CD8-positive, alpha-beta memory T cell (primary cell): ENCODE data around the gene C18orf32. TPM values are rescaled to one million over a fixed set of nuclear protein-coding genes. Genes with fewer than 3 reads are reported as not detected.

Experiments used
- CTCF ChIA-PET: fragments of 350-600 bp; sonication (Branson Sonifier 250); formaldehyde crosslinking; loops from one replicate; lab custom pipeline; 2021; ENCODE audit warnings: antibody characterized with exemption; lab: Charles Lee
- POLR2A ChIA-PET: fragments of 350-600 bp; sonication (Branson Sonifier 250); formaldehyde crosslinking; loops from one replicate; lab custom pipeline; 2021; ENCODE audit warnings: antibody characterized with exemption; lab: Charles Lee
- DNase-seq, 5 donors: peaks; one replicate each; pipeline versions ENCODE4 v3.0.0 to v3.0.0-alpha.2; 2020 to 2022; ENCODE audit warnings: mixed read lengths in 1 of 5
- H3K27ac ChIP-seq: one replicate; pipeline ENCODE4 v1.7.0; 2013; ENCODE audit warnings: low read depth, mild to moderate bottlenecking, low read length, moderate library complexity
- H3K27me3 ChIP-seq: 2 replicates; pipeline ENCODE4 v1.7.0; 2013; ENCODE audit warnings: low read length, mild to moderate bottlenecking; ENCODE audit not compliant: insufficient read depth, poor library complexity, severe bottlenecking
- H3K36me3 ChIP-seq: 2 replicates; pipeline ENCODE4 v1.7.0; 2013; ENCODE audit warnings: mild to moderate bottlenecking, low read length, moderate library complexity; ENCODE audit not compliant: insufficient read depth
- H3K4me1 ChIP-seq: 2 replicates; pipeline ENCODE4 v1.7.0; 2013; ENCODE audit warnings: mild to moderate bottlenecking, low read length, moderate library complexity; ENCODE audit not compliant: insufficient read depth
- H3K4me3 ChIP-seq: 2 replicates; pipeline ENCODE4 v1.7.0; 2013; ENCODE audit warnings: mild to moderate bottlenecking, low read length
- H3K9me3 ChIP-seq: 2 replicates; pipeline ENCODE4 v1.7.0; 2013; ENCODE audit warnings: mild to moderate bottlenecking, low read length
- H3K27ac Mint-ChIP-seq, 8 donors: one replicate each; pipeline ENCODE4 v1.8.0; 2020 to 2021; ENCODE audit warnings: mixed read lengths in 8 of 8, mild to moderate bottlenecking in 6 of 8, inconsistent platforms in 3 of 8, moderate library complexity in 3 of 8
- H3K27me3 Mint-ChIP-seq, 2 donors: one replicate each; pipeline ENCODE4 v1.8.0; 2020 to 2021; ENCODE audit warnings: mixed read lengths in 2 of 2, mild to moderate bottlenecking in 1 of 2, moderate library complexity in 1 of 2
- H3K36me3 Mint-ChIP-seq, 3 donors: one replicate each; pipeline ENCODE4 v1.8.0; 2020 to 2021; ENCODE audit warnings: mixed read lengths in 3 of 3, inconsistent platforms in 1 of 3, mild to moderate bottlenecking in 1 of 3
- H3K4me1 Mint-ChIP-seq, 3 donors: one replicate each; pipeline ENCODE4 v1.8.0; 2020 to 2021; ENCODE audit warnings: mixed read lengths in 3 of 3, inconsistent platforms in 1 of 3, mild to moderate bottlenecking in 1 of 3
- H3K4me3 Mint-ChIP-seq, 7 donors: one replicate each; pipeline ENCODE4 v1.8.0; 2020 to 2021; ENCODE audit warnings: mixed read lengths in 7 of 7, mild to moderate bottlenecking in 6 of 7, moderate library complexity in 4 of 7, inconsistent platforms in 2 of 7
- H3K9me3 Mint-ChIP-seq, 5 donors: one replicate each; pipeline ENCODE4 v1.8.0; 2020 to 2022; ENCODE audit warnings: mixed read lengths in 5 of 5, mild to moderate bottlenecking in 3 of 5, moderate library complexity in 2 of 5, inconsistent platforms in 1 of 5
- polyA plus RNA-seq: library from polyadenylated mRNA; unstranded; fragments of 300-500 nt; fragmentation: Illumina TruSeq; gene quantifications from one replicate; pipeline ENCODE4 v1.2.3, GENCODE V29; 2021
- total RNA-seq, 2 experiments: library from RNA; stranded (reverse); gene quantifications; one replicate each; pipeline ENCODE4 v1.2.3, GENCODE V29; 2021

C18orf32 gene
- total RNA-seq: 10 to 100 TPM; 23.4 to 25.4 TPM
- polyA plus RNA-seq: 99.9 TPM

DNA sequence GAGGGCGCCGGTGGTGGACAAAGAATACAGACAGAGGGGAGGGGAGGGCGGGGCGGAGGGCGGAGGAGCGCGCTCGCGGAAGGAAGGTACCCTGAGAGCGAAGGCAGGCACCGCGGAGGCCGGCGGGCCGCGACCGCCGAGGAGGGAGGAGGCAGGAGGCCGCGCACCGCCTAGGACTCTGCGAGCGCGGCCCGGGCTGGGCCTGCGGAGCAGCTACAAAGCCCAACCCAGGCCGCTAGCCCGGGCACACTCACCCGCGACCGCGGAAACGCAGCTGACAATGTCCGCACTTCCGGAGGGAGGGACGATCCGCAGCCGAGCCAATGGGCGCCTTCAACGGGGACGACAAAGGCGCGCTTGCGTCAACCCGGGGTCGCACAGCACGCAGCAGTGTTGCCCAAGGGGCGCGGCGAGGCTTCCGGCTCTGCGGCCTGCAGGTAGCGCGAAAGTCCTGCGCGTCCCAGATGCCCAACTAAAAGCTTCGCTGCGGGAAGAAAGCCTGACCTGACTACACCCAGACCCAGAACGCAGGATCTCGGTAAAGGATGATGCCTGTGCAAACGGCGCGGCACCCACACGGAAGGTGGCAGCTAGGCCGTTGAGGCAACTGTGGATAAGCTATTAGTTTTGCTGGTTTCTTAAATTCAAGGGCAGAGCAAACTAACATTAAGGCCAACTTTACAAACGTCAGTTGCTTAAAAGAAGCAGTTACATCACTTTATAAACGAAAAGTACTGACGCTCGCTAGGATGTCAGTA lies at the start of gene C18orf32:
C18orf32 (minus strand) TSS at position 282 of the 758 bp plus-strand sequence. CDS start 3,486 bp downstream, outside the sequence.
- Histone ChIP-seq H3K27me3 (no peaks in the 10 kb centered on the region), H3K4me3 (peak within 1 kb of the TSS; percentile 75), H3K9me3 (no peaks in the 10 kb centered on the region), H3K36me3 (peaks cover 35% of the 10 kb centered on the region), H3K27ac (peak within 1 kb of the TSS; percentile 78), H3K4me1 (peaks cover 52% of the 10 kb centered on the region)
- H3K4me1 Mint-ChIP-seq: peaks cover 63 to 89% (median 82%) of the 10 kb centered on the region in 3 donors
- ChIA-PET CTCF (interaction anchor here (0.9 to 1.3 kb wide), 4 partner anchors 9 to 27 kb away, joined by 3 to 9 read pairs (median 3); partner anchors contain the start of gene DYM), POLR2A (interaction anchor here (0.6 to 4.1 kb wide), 6 partner anchors 9 to 1392 kb away, joined by 3 to 43 read pairs (median 5); partner anchors contain the start of genes ACAA2, DYM and ME2)
- peaks cover 0 to 1% of the 10 kb centered on the region in 2 donors for H3K27me3 Mint-ChIP-seq
- H3K4me3 Mint-ChIP-seq: peak within 1 kb of the TSS; percentile 93 to 98 (median 96)
- peak within 1 kb of the TSS; percentile 82 to 99 (median 98) for H3K27ac Mint-ChIP-seq
- DNase-seq: peak; percentile 90 to 96 (median 94)
- no peaks in the 10 kb centered on the region for H3K9me3 Mint-ChIP-seq
- peaks cover 27 to 75% (median 38%) of the 10 kb centered on the region in 3 donors for H3K36me3 Mint-ChIP-seq

DNA sequence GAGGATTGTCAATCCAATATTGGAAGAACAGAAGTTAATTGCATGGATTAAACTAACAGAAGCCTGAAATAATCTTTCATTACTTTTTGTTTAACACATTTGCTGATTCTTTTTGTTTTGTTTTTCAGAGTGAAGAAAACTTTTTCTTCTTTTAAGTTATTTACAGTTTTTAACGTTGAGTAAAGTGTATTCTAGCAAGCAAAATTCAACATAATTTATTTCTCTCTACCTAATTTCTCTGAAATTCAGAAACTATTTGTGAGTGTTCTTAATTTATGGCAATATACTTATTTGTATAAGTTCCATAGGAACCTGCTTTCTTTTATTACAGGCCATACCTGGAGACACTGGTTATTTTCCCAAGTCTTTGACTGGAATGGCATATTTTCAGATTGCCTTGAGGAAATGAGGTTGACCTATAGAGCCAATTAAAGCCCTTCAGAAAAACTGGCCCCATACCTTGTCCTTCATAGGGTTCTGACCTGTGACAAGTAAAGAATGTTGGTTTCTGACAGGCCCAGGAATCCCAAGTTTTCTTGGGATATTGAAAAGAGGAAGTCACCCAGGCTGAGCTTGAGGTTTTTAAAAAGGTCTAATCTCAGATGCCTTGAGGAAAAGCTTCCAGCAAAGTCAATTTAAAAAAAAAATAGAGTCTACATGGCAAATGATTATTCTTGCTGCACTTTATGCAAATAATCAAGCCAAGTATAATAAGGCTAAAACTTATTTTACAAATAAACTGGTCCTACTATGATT lies 48.0 kb upstream of the C18orf32 start:
- H3K36me3 ChIP-seq: no peaks in the 10 kb centered on the region
- no peak overlapping the region for H3K4me3 ChIP-seq
- H3K9me3 Mint-ChIP-seq: peaks cover 0 to 4% (median 2%) of the 10 kb centered on the region in 5 donors
- peaks cover 0 to 4% (median 0%) of the 10 kb centered on the region in 3 donors for H3K4me1 Mint-ChIP-seq
- H3K4me3 Mint-ChIP-seq: no peak overlapping the region
- no peak overlapping the region for H3K27ac Mint-ChIP-seq
- POLR2A ChIA-PET: no interaction called here
- CTCF ChIA-PET: no interaction called here
- no peaks in the 10 kb centered on the region for H3K9me3 ChIP-seq
- no peaks in the 10 kb centered on the region for H3K27me3 ChIP-seq
- no peak for DNase-seq
- no peaks in the 10 kb centered on the region for H3K36me3 Mint-ChIP-seq
- H3K4me1 ChIP-seq: no peaks in the 10 kb centered on the region
- no peak overlapping the region for H3K27ac ChIP-seq
- H3K27me3 Mint-ChIP-seq: peaks cover 0 to 18% of the 10 kb centered on the region in 2 donors

DNA sequence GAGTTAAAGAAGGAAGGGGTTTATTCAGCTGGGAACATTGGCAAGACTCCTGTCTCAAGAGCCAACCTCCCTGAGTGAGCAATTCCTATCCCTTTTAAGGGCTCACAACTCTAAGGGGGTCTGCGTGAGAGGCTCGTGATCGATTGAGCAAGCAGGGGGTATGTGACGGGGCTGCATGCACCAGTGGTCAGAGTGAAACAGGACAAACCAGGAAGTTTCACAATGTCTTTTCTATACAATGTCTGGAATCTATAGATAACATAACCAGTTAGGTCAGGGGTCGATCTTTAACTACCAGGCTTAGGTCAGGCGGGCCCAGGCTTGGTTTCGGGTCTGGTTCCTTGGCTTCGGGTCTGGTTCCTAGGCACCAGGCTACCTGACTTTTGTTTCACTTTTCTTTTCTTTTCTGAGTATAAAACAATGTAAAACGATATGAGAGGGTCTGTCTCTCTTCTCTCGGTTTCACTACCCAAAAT lies 44.7 kb upstream of the C18orf32 start:
- H3K36me3 Mint-ChIP-seq: no peaks in the 10 kb centered on the region
- ChIA-PET CTCF (interaction anchor here (1.2 kb wide), 1 partner anchor 10 kb away, joined by 3 read pairs; no protein-coding TSS in a partner anchor), POLR2A (no interaction called here)
- H3K4me1 Mint-ChIP-seq: peaks cover 0 to 4% (median 0%) of the 10 kb centered on the region in 3 donors
- Histone ChIP-seq H3K4me1 (no peaks in the 10 kb centered on the region), H3K9me3 (no peaks in the 10 kb centered on the region), H3K36me3 (no peaks in the 10 kb centered on the region), H3K4me3 (no peak overlapping the region), H3K27ac (no peak overlapping the region), H3K27me3 (no peaks in the 10 kb centered on the region)
- H3K27ac Mint-ChIP-seq: no peak overlapping the region
- H3K9me3 Mint-ChIP-seq: peaks cover 0 to 4% (median 2%) of the 10 kb centered on the region in 5 donors
- peak overlapping the region in 1 of 7 donors; percentile 44 for H3K4me3 Mint-ChIP-seq
- no peak for DNase-seq
- H3K27me3 Mint-ChIP-seq: peaks cover 0 to 31% of the 10 kb centered on the region in 2 donors

DNA sequence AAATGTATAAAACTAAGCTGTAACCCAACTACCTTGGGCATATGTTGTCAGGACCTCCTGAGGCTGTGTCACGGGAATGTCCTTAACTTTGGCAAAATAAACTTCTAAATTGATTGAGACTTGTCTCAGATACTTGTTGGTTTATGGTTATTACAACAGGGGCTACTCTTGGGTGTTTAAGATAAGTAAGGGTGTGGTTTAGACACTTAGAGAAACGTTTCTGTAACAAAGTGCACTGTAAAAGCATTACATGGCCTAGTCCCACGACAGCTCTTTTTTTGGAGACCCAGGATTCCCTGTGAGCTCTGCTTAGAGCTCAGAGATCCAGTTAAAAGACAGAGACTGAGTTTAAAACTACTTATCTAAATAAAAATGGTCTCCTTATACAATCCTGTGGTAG lies 42.6 kb upstream of the C18orf32 start:
- CTCF ChIA-PET: no interaction called here
- Histone ChIP-seq H3K4me3 (no peak overlapping the region), H3K27ac (no peak overlapping the region), H3K4me1 (no peaks in the 10 kb centered on the region), H3K9me3 (no peaks in the 10 kb centered on the region), H3K36me3 (no peaks in the 10 kb centered on the region), H3K27me3 (no peaks in the 10 kb centered on the region)
- Mint-ChIP-seq H3K36me3 (no peaks in the 10 kb centered on the region), H3K27ac (no peak overlapping the region), H3K9me3 (peaks cover 0 to 1% (median 1%) of the 10 kb centered on the region in 5 donors), H3K27me3 (peaks cover 0 to 31% of the 10 kb centered on the region in 2 donors), H3K4me1 (peaks cover 0 to 4% (median 0%) of the 10 kb centered on the region in 3 donors), H3K4me3 (no peak overlapping the region)
- POLR2A ChIA-PET: no interaction called here
- DNase-seq: no peak

DNA sequence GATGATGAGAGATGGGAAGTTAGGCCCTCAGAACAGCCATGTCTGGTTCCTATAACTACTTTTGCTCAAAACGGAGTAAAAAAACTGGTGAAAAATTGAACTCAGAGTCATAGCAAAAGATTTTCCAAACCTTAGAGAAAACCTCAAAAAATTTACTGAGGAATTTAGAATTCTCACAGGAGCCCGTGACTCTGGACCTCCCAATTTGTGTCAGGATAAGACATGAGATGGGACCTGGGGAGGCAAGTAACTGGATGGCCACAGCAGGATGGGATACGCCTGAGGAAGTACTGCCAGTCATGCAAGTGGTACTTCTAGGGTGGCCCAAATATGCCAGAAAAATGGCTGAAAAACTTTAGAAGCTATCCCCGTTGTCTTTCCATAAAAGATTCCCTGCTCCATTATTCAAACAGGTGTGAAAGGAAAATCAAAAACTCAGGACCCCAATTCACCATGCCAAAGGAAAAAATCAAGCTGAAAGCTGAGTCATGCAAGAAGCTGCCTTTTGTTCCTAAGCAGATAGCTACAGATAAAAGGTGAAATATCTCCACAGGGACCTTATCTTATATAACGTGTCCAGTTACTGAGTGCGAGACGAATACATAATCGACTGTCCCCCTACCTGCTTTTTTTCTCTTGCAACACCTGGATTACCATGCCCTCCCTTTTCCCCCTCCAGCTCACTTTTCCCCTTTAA lies 40.7 kb upstream of the C18orf32 start:
- Mint-ChIP-seq H3K4me3 (no peak overlapping the region), H3K27me3 (peaks cover 1 to 31% of the 10 kb centered on the region in 2 donors), H3K9me3 (no peaks in the 10 kb centered on the region), H3K4me1 (peaks cover 0 to 4% (median 0%) of the 10 kb centered on the region in 3 donors), H3K36me3 (no peaks in the 10 kb centered on the region), H3K27ac (no peak overlapping the region)
- Histone ChIP-seq H3K36me3 (no peaks in the 10 kb centered on the region), H3K9me3 (no peaks in the 10 kb centered on the region), H3K27ac (no peak overlapping the region), H3K4me3 (no peak overlapping the region), H3K27me3 (no peaks in the 10 kb centered on the region), H3K4me1 (no peaks in the 10 kb centered on the region)
- ChIA-PET POLR2A (no interaction called here), CTCF (no interaction called here)
- no peak for DNase-seq

DNA sequence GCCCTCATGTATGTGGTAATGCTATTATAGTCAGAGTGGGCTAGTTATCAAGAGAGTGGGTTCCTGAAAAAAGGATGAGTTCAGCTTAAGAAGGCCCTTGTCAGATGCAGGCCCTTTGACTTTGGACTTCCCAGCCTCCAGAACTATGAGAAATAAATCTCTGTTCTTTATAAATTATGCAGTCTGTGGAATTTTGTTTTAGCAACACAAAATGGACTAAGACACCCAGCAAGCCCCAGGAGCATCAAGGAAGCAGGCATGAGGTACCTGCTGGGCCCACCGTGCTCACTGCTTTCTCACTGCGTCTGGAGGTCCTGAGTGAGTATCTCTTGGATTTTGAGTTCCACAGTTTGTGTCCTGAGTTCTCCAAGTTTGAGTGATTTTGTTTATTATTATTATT lies 38.9 kb upstream of the C18orf32 start:
- H3K27ac ChIP-seq: no peak overlapping the region
- no peak overlapping the region for H3K4me3 ChIP-seq
- CTCF ChIA-PET: no interaction called here
- no peak for DNase-seq
- no peak overlapping the region for H3K4me3 Mint-ChIP-seq
- POLR2A ChIA-PET: no interaction called here
- peaks cover 1 to 22% of the 10 kb centered on the region in 2 donors for H3K27me3 Mint-ChIP-seq
- no peaks in the 10 kb centered on the region for H3K9me3 Mint-ChIP-seq
- H3K9me3 ChIP-seq: no peaks in the 10 kb centered on the region
- H3K36me3 Mint-ChIP-seq: no peaks in the 10 kb centered on the region
- no peaks in the 10 kb centered on the region for H3K27me3 ChIP-seq
- no peak overlapping the region for H3K27ac Mint-ChIP-seq
- no peaks in the 10 kb centered on the region for H3K4me1 Mint-ChIP-seq
- H3K36me3 ChIP-seq: no peaks in the 10 kb centered on the region
- H3K4me1 ChIP-seq: no peaks in the 10 kb centered on the region

DNA sequence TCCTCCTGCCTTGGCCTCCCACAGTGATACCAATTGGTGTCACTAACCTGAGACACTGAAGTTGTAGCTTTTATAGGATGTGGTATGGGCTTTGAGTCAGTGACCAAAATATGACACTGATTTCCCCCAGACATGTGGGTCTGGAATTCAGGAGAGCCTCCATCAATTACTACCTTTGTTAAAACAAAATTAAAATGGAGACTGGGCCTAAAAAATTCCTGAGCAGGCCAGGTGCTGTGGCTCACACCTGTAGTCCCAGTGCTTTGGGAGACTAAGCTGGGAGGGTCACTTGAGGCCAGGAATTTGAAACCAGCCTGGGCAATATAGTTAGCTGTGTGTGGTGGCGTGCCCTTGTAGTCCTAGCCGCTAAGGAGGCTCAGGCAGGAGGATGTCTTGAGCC lies 37.9 kb upstream of the C18orf32 start:
- Mint-ChIP-seq H3K4me3 (no peak overlapping the region), H3K27me3 (peaks cover 1 to 13% of the 10 kb centered on the region in 2 donors), H3K36me3 (no peaks in the 10 kb centered on the region), H3K9me3 (no peaks in the 10 kb centered on the region), H3K27ac (no peak overlapping the region), H3K4me1 (no peaks in the 10 kb centered on the region)
- H3K36me3 ChIP-seq: no peaks in the 10 kb centered on the region
- H3K27me3 ChIP-seq: no peaks in the 10 kb centered on the region
- POLR2A ChIA-PET: no interaction called here
- no peak overlapping the region for H3K4me3 ChIP-seq
- no peaks in the 10 kb centered on the region for H3K9me3 ChIP-seq
- no peak overlapping the region for H3K27ac ChIP-seq
- CTCF ChIA-PET: interaction anchor here (0.9 to 1.7 kb wide), 3 partner anchors 14 to 337 kb away, joined by 3 to 5 read pairs (median 4); no protein-coding TSS in a partner anchor
- no peaks in the 10 kb centered on the region for H3K4me1 ChIP-seq
- no peak for DNase-seq
